Measurements from ENCODE around the gene USP32.
A peak's percentile ranks its signal among the peaks of the same experiment; 100 is the strongest.

Gene USP32

GRCh38 chr17:60362329-60362728, 29.6 kb downstream of the USP32 start:
- no peak overlapping the region for H4K8ac ChIP-seq (ENCODE audit: low read length)
- H3K23ac ChIP-seq (ENCODE audit: low read length in 2 of 2): no peak overlapping the region
- no peak overlapping the region for H3K4me2 ChIP-seq (ENCODE audit: low read length, poor library complexity, severe bottlenecking)
- no peak overlapping the region for H2BK12ac ChIP-seq (ENCODE audit: low read length in 2 of 2)
- H3K36me3 ChIP-seq (ENCODE audit: control insufficient read depth in 1 of 2, insufficient read depth in 2 of 2, low read depth in 1 of 2, low read length in 2 of 2): no peaks in the 10 kb centered on the region
- H3K79me1 ChIP-seq (replicated peaks; ENCODE audit: low read length, poor library complexity, severe bottlenecking): peaks cover 22% of the 10 kb centered on the region
- no peak overlapping the region for H2BK15ac ChIP-seq (ENCODE audit: low read depth, poor library complexity, severe bottlenecking)
- no peak overlapping the region for H3K9ac ChIP-seq (ENCODE audit: low read length)
- no peaks in the 10 kb centered on the region for H3K4me1 ChIP-seq (ENCODE audit: control insufficient read depth, insufficient read depth, low read depth, low read length)
- no peak overlapping the region for H2AFZ ChIP-seq (ENCODE audit: low read depth, low read length)
- H2BK5ac ChIP-seq (ENCODE audit: low read depth, low read length, poor library complexity, severe bottlenecking): no peak overlapping the region
- no peak overlapping the region for H3K4me3 ChIP-seq (ENCODE audit: insufficient read depth in 1 of 2, low read depth in 1 of 2, low read length in 2 of 2)
- H3K9me3 ChIP-seq (ENCODE audit: control insufficient read depth, low read length): no peaks in the 10 kb centered on the region
- DNase-seq: no peak
- no peak overlapping the region for H3K14ac ChIP-seq (ENCODE audit: low read length in 2 of 2)
- H4K91ac ChIP-seq (ENCODE audit: low read length): no peak overlapping the region
- no peak overlapping the region for H2BK120ac ChIP-seq (ENCODE audit: low read depth, low read length)
- no peaks in the 10 kb centered on the region for H3K27me3 ChIP-seq (ENCODE audit: control insufficient read depth in 1 of 2, insufficient read depth in 1 of 2, low read length in 2 of 2)
- WGBS: 79% methylated on average over 1 of the region's 4 CpGs
- H3K27ac ChIP-seq (ENCODE audit: low read length, poor library complexity, severe bottlenecking): no peak overlapping the region
- H3K4ac ChIP-seq (ENCODE audit: low read depth in 1 of 2, low read length in 2 of 2): no peak overlapping the region
- H2AK5ac ChIP-seq (ENCODE audit: low read length, severe bottlenecking): no peak overlapping the region
- H3K18ac ChIP-seq (ENCODE audit: low read depth in 1 of 2, low read length in 2 of 2): no peak overlapping the region

- no peak for DNase-seq
- Histone ChIP-seq H3K23ac (ENCODE audit: low read length in 2 of 2) (no peak overlapping the region), H3K4me1 (ENCODE audit: control insufficient read depth, insufficient read depth, low read depth, low read length) (peaks cover 3% of the 10 kb centered on the region), H2AK5ac (ENCODE audit: low read length, severe bottlenecking) (no peak overlapping the region), H3K9me3 (ENCODE audit: control insufficient read depth, low read length) (no peaks in the 10 kb centered on the region), H3K27me3 (ENCODE audit: control insufficient read depth in 1 of 2, insufficient read depth in 1 of 2, low read length in 2 of 2) (no peaks in the 10 kb centered on the region), H3K36me3 (ENCODE audit: control insufficient read depth in 1 of 2, insufficient read depth in 2 of 2, low read depth in 1 of 2, low read length in 2 of 2) (no peaks in the 10 kb centered on the region), H2BK12ac (ENCODE audit: low read length in 2 of 2) (no peak overlapping the region), H3K4me2 (ENCODE audit: low read length, poor library complexity, severe bottlenecking) (no peak overlapping the region), H2BK120ac (ENCODE audit: low read depth, low read length) (no peak overlapping the region), H3K9ac (ENCODE audit: low read length) (no peak overlapping the region), H2AFZ (ENCODE audit: low read depth, low read length) (no peak overlapping the region), H3K18ac (ENCODE audit: low read depth in 1 of 2, low read length in 2 of 2) (peak overlapping the region in 1 of 2 experiments; percentile 21), H2BK5ac (ENCODE audit: low read depth, low read length, poor library complexity, severe bottlenecking) (no peak overlapping the region), H3K4ac (ENCODE audit: low read depth in 1 of 2, low read length in 2 of 2) (no peak overlapping the region), H2BK15ac (ENCODE audit: low read depth, poor library complexity, severe bottlenecking) (no peak overlapping the region), H3K4me3 (ENCODE audit: insufficient read depth in 1 of 2, low read depth in 1 of 2, low read length in 2 of 2) (no peak overlapping the region), H3K79me1 (replicated peaks; ENCODE audit: low read length, poor library complexity, severe bottlenecking) (peaks cover 21% of the 10 kb centered on the region), H4K8ac (ENCODE audit: low read length) (no peak overlapping the region), H4K91ac (ENCODE audit: low read length) (no peak overlapping the region), H3K27ac (ENCODE audit: low read length, poor library complexity, severe bottlenecking) (no peak overlapping the region), H3K14ac (ENCODE audit: low read length in 2 of 2) (no peak overlapping the region)
- no CpG with 5 or more reads among the region's 2 CpGs for WGBS
These were observed 30.0 kb downstream of the USP32 start for GRCh38 chr17:60361889-60362288.

- Histone ChIP-seq H2AK5ac (ENCODE audit: low read length, severe bottlenecking) (no peak overlapping the region), H3K23ac (ENCODE audit: low read length in 2 of 2) (no peak overlapping the region), H4K8ac (ENCODE audit: low read length) (no peak overlapping the region), H3K4ac (ENCODE audit: low read depth in 1 of 2, low read length in 2 of 2) (no peak overlapping the region), H2BK15ac (ENCODE audit: low read depth, poor library complexity, severe bottlenecking) (no peak overlapping the region), H3K4me3 (ENCODE audit: insufficient read depth in 1 of 2, low read depth in 1 of 2, low read length in 2 of 2) (no peak overlapping the region), H3K9me3 (ENCODE audit: control insufficient read depth, low read length) (no peaks in the 10 kb centered on the region), H3K4me1 (ENCODE audit: control insufficient read depth, insufficient read depth, low read depth, low read length) (peaks cover 4% of the 10 kb centered on the region), H3K27me3 (ENCODE audit: control insufficient read depth in 1 of 2, insufficient read depth in 1 of 2, low read length in 2 of 2) (no peaks in the 10 kb centered on the region), H4K91ac (ENCODE audit: low read length) (no peak overlapping the region), H2BK5ac (ENCODE audit: low read depth, low read length, poor library complexity, severe bottlenecking) (no peak overlapping the region), H2AFZ (ENCODE audit: low read depth, low read length) (no peak overlapping the region), H3K4me2 (ENCODE audit: low read length, poor library complexity, severe bottlenecking) (no peak overlapping the region), H2BK12ac (ENCODE audit: low read length in 2 of 2) (no peak overlapping the region), H3K18ac (ENCODE audit: low read depth in 1 of 2, low read length in 2 of 2) (no peak overlapping the region), H3K9ac (ENCODE audit: low read length) (no peak overlapping the region), H3K36me3 (ENCODE audit: control insufficient read depth in 1 of 2, insufficient read depth in 2 of 2, low read depth in 1 of 2, low read length in 2 of 2) (no peaks in the 10 kb centered on the region), H2BK120ac (ENCODE audit: low read depth, low read length) (no peak overlapping the region), H3K79me1 (replicated peaks; ENCODE audit: low read length, poor library complexity, severe bottlenecking) (peaks cover 23% of the 10 kb centered on the region), H3K14ac (ENCODE audit: low read length in 2 of 2) (no peak overlapping the region), H3K27ac (ENCODE audit: low read length, poor library complexity, severe bottlenecking) (no peak overlapping the region)
- no peak for DNase-seq
These were observed 32.5 kb downstream of the USP32 start for GRCh38 chr17:60359415-60359814.

- Histone ChIP-seq H4K91ac (ENCODE audit: low read length) (no peak overlapping the region), H3K27ac (ENCODE audit: low read length, poor library complexity, severe bottlenecking) (no peak overlapping the region), H3K23ac (ENCODE audit: low read length in 2 of 2) (no peak overlapping the region), H2BK120ac (ENCODE audit: low read depth, low read length) (no peak overlapping the region), H3K79me1 (replicated peaks; ENCODE audit: low read length, poor library complexity, severe bottlenecking) (peaks cover 20% of the 10 kb centered on the region), H3K18ac (ENCODE audit: low read depth in 1 of 2, low read length in 2 of 2) (no peak overlapping the region), H2AFZ (ENCODE audit: low read depth, low read length) (no peak overlapping the region), H2AK5ac (ENCODE audit: low read length, severe bottlenecking) (no peak overlapping the region), H3K9me3 (ENCODE audit: control insufficient read depth, low read length) (no peaks in the 10 kb centered on the region), H2BK12ac (ENCODE audit: low read length in 2 of 2) (no peak overlapping the region), H2BK15ac (ENCODE audit: low read depth, poor library complexity, severe bottlenecking) (no peak overlapping the region), H3K14ac (ENCODE audit: low read length in 2 of 2) (no peak overlapping the region), H3K27me3 (ENCODE audit: control insufficient read depth in 1 of 2, insufficient read depth in 1 of 2, low read length in 2 of 2) (no peaks in the 10 kb centered on the region), H3K9ac (ENCODE audit: low read length) (no peak overlapping the region), H2BK5ac (ENCODE audit: low read depth, low read length, poor library complexity, severe bottlenecking) (no peak overlapping the region), H3K4me2 (ENCODE audit: low read length, poor library complexity, severe bottlenecking) (no peak overlapping the region), H4K8ac (ENCODE audit: low read length) (no peak overlapping the region), H3K4ac (ENCODE audit: low read depth in 1 of 2, low read length in 2 of 2) (no peak overlapping the region), H3K4me3 (ENCODE audit: insufficient read depth in 1 of 2, low read depth in 1 of 2, low read length in 2 of 2) (no peak overlapping the region), H3K36me3 (ENCODE audit: control insufficient read depth in 1 of 2, insufficient read depth in 2 of 2, low read depth in 1 of 2, low read length in 2 of 2) (no peaks in the 10 kb centered on the region), H3K4me1 (ENCODE audit: control insufficient read depth, insufficient read depth, low read depth, low read length) (peaks cover 4% of the 10 kb centered on the region)
- WGBS: 92% methylated on average over 3 of the region's 3 CpGs
- no peak for DNase-seq
These were observed 33.2 kb downstream of the USP32 start for GRCh38 chr17:60358606-60359225.

All from mesenchymal stem cell (in vitro differentiated cells and primary cell).